Loucy (cell line): ENCODE results near the gene CD36.

Source experiments
- EZH2phosphoT487 ChIP-seq: fragments of 200-600 bp; IDR thresholded peaks from 2 replicates; pipeline ENCODE4 v1.6.1; 2018; ENCODE audit warnings: antibody characterized with exemption, mild to moderate bottlenecking, moderate library complexity, borderline replicate concordance
- TF ChIP-seq, protein P1 (sequence below): fragments of 200-600 bp; sonication (generic); conservative IDR thresholded peaks from 2 replicates; pipeline ENCODE4 v1.5.1; 2014; ENCODE audit warnings: mild to moderate bottlenecking, antibody characterized with exemption, low read length

DNA sequence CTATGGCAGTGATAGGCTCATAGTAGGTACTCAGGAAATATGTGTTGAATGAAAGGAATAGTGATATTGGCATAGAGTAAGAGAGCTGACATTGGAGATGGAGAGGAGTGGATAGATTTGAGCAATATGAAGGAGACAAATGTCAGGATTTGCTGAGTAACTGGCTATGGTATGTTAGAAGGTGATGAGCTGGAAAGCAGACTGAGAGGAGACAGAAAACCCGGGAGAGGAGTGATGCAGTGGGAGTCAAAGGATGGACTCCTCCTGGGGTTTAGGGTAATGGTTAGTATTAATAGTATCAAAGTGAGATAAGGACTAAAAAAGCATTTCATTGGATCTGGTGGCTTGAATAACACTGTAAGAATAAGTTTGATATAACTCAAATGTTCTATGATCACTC, 64.8 kb downstream of the CD36 start:
- TF ChIP-seq, protein P1, sequence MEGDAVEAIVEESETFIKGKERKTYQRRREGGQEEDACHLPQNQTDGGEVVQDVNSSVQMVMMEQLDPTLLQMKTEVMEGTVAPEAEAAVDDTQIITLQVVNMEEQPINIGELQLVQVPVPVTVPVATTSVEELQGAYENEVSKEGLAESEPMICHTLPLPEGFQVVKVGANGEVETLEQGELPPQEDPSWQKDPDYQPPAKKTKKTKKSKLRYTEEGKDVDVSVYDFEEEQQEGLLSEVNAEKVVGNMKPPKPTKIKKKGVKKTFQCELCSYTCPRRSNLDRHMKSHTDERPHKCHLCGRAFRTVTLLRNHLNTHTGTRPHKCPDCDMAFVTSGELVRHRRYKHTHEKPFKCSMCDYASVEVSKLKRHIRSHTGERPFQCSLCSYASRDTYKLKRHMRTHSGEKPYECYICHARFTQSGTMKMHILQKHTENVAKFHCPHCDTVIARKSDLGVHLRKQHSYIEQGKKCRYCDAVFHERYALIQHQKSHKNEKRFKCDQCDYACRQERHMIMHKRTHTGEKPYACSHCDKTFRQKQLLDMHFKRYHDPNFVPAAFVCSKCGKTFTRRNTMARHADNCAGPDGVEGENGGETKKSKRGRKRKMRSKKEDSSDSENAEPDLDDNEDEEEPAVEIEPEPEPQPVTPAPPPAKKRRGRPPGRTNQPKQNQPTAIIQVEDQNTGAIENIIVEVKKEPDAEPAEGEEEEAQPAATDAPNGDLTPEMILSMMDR, result no peak
- TF ChIP-seq EZH2phosphoT487, result no peak
